ENCODE data around the gene SAGE1.
A peak's percentile ranks its signal among the peaks of the same experiment; 100 is the strongest.
"Not testable (repeated sequence)": the region's sequence is repeated elsewhere in the genome, so short reads cannot be mapped to it uniquely, and the experiment has no call there.

Gene SAGE1

GRCh38 chrX:135893294-135893817, at the start of gene SAGE1, which contains the start of gene CT45A10:
SAGE1 (plus strand) TSS chrX:135893716; CDS start chrX:135896243, 2,527 bp downstream.
CT45A10 (minus strand) TSS chrX:135893444; CDS start chrX:135885344, 8,100 bp downstream.
- DNase-seq = no peak

GRCh38 chrX:135854438-135854837, 39.1 kb upstream of the SAGE1 start, which contains the start of gene CT45A8:
CT45A8 (minus strand) TSS chrX:135854538; CDS start chrX:135850783, 3,755 bp downstream.
- not testable (repeated sequence) for DNase-seq

DNA sequence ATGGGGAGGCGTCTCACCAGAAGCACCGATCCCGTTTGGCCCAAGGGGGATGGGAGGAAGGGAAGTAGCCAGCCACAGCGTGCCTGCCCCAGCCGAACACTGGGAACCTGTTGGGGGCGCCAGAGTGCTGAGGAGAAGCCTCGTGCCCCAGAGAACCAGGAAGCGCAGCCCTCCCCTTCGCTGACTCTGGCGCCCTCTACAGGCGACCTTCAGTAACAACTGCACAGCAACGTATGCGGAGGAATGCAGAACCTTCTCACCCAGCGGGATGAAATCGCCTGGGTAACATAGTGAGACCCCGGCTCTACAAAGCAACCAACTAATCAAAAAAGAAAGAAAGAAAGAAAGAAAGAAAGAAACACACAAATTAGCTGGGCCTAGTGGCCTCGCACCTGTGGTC, 21.8 kb upstream of the SAGE1 start, which contains the start of gene CT45A9:
Gene CT45A9 (minus strand): TSS at position 101 of the 400 bp plus-strand sequence. CDS start 3,751 bp downstream, outside the sequence.
- DNase-seq = not testable (repeated sequence)

DNA sequence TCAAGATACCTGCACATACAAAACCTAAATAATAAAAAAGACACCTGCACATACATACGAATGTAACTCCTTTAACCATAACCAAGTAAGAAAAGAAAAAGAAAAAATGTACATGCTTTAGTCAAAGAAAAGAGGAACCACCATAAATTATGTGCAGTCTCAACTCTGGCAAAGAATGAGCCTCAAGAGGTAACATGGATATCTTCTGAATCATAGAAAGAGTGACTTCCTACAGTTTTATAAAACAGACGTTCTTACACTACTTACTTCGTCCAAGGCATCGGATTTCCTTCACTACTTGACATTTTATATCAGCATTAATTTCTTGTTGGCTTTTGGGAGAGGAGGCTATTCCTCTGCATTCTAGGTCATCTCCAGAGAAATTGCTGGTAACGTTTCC, 10.8 kb upstream of the SAGE1 start:
- DNase-seq = not testable (repeated sequence)

DNA sequence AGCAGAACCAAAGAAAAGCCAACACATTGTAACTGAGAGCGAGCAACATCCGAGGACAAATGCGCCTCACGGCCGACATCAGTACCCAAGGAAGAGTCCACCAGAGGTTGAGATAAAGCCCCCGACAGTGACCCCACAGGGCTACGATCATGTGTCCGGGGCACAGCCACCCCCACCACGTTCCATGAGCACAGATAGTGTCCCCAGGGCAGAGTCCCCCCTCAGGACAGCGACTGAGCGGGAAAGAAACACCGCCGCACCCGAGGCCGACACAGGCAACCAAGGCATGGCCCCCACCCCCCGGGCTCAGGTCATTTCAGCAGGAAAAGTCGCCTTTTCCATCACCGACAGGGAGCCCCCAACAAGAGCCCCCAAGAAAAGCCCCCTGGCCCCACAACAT, 5.3 kb upstream of the SAGE1 start:
- DNase-seq = not testable (repeated sequence)

GRCh38 chrX:135888976-135889375, 4.5 kb upstream of the SAGE1 start:
- not testable (repeated sequence) for DNase-seq

GRCh38 chrX:135890087-135890585, 3.4 kb upstream of the SAGE1 start:
- DNase-seq = no peak

DNA sequence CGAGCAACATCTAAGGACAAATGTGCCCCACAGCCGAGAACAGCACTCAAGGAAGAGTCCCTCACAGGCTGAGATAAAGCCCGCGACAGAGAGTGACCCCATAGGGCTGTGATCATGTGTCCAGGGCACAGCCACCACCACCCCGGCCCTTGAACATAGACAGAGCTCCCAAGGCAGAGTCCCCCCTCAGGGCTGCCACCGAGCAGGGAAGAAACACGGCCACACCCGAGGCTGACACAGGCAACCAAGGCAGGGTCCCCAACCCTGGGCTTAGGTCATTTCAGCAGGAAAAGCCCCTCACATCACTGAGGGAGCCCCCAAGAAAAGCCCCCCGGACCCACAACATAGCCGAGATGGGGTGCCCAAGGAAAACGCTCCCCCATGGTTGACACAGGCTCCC, 735 bp upstream of the SAGE1 start:
- DNase-seq = no peak

DNA sequence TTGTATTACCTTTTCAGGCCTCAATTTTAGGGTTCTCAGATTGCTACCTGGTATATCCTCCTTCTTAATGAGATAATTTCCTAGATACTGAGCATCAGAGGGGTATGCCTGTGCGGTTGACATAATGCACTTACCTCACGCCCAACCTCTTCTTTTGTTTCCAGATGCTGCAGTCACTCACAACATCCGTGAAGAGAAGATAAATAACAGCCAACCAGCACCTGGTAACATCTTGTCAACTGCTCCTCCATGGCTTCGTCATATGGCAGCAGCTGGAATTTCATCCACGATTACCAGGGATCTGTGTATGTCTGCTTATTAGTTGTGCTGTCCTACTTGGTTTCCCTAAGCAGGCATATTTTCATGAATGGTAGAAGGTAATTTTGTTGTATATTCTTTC, 16.7 kb downstream of the SAGE1 start:
- no peak for DNase-seq

GRCh38 chrX:135914404-135914803, 20.9 kb downstream of the SAGE1 start:
- no peak for DNase-seq

DNA sequence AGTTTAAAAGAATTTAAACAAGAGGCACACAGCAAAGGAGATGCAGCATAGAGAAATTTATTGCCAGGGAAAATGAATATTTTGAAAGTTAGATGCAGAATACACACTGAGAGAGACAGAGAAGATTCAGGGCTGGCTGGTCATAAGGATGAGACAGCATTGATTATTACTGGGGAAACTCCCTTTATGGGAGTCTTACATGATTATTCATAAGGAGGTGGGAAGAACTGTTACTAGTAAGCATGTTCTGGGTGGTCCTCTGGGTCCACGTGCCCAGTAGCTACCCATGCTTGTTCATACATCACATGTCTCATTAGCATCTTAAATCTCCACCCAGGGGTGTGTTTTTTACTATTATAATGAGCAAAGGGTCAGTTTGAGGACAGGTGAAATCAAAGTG, 27.0 kb downstream of the SAGE1 start:
- not testable (repeated sequence) for DNase-seq

DNA sequence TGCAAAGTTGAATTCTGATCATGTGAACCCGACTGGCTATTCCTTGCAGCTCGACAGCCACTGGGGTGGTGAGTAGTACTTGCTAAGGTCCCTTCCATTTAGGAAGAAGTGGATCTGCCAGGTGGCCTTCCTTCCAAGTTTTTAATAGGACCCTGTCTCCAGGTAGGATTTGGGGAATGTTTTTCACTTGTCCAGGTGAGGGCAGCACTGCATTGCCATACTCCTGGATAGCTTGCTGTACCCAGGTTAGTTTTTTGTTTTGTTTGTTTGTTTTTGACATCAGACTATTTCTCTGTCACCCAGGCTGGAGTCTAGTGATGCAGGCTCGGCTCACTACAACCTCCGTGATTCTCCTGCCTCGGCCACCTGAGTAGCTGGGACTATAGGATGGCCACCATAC, 29.8 kb downstream of the SAGE1 start:
- DNase-seq = no peak

- no peak for DNase-seq
Measured at GRCh38 chrX:135927897-135928296, 34.4 kb downstream of the SAGE1 start.

DNA sequence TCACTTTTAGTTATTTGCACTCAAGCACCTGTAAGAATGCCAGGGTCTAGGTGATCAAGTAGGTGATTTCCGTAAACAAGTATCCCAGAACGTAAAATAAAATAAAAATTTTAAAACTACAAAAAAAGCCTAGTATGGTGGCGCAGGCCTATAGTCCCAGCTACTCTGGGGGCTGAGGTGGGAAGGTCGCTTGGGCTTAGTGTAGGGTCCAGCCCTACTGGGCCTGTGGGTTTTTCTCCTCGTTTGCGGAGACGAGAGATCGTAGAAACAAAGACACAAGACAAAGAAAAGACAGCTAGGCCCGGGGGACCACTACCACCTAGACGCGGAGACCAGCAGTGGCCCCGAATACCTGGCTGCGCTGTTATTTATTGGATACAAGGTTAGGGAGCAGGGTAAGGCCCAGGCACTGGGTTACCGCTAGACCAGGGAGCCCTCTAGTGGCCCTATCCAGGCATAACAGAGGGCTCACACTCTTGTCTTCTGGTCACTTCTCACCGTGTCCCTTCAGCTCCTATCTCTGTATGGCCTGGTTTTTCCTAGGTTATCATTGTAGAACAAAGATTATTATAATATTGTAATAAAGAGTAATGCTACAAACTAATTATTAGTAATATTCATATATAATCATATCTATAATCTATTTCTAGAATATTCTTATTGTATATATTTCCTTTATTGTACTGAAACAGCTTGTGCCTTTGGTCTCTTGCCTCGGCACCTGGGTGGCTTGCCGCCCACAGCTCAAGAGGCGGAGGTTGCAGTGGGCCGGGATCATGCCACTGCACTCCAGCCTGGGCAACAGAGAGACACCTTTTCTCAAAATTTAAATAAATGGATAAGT, 38.4 kb downstream of the SAGE1 start:
- peak; percentile 27 to 33 for DNase-seq

DNA sequence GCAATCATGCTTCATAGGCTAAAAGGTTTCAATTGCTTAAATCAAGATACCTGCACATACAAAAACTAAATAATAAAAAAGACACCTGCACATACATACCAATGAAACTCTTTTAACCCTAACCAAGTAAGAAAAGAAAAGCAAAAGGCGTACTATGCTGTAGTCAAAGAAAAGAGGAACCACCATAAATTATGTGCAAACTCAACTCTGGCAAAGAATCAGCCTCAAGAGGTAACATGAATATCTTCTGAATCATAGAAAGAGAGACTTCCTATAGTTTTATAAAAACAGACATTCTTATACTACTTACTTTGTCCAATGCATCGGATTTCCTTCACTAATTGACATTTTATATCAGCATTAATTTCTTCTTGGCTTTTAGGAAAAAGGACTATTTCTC, 51.0 kb downstream of the SAGE1 start:
- no peak for DNase-seq

DNA sequence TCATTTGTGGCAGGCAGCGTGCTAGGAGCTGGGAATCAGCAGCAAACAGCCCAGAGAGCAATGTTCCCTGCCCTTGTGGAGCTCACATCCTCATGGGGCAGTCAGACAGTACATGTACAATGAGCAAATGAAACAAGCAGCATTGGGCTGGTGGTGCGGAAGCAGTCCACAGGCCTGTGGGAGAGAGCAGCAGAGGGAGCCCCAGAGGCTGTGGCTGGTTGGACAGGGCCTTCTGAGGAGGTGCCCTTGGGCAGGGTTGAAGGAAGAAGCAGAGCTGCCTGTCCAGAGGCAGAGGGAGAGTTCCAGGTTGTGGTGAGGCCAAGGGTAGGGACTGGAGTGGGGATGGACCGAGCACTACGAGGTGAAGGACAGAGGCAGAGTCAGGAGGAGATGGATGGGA, 57.8 kb downstream of the SAGE1 start:
- no peak for DNase-seq
